Testis (tissue), 3 donors: ENCODE results near the gene PLPPR2. TPM values are rescaled to one million over a fixed set of nuclear protein-coding genes. Genes with fewer than 3 reads are reported as not detected.
A peak's percentile ranks its signal among the peaks of the same experiment; 100 is the strongest.
"Not testable (repeated sequence)": the region's sequence is repeated elsewhere in the genome, so short reads cannot be mapped to it uniquely, and the experiment has no call there.

Source experiments
- DNase-seq: peaks from one replicate; pipeline ENCODE4 v3.0.0-alpha.2; 2019
- H3K27ac ChIP-seq, 2 donors: fragments of 200-600 bp; sonication (generic); one replicate each; pipeline ENCODE4 v1.5.1; 2019
- H3K27me3 ChIP-seq: fragments of 200-600 bp; sonication (generic); one replicate; pipeline ENCODE4 v1.5.1; 2019
- H3K36me3 ChIP-seq: fragments of 200-600 bp; sonication (generic); one replicate; pipeline ENCODE4 v1.5.1; 2017; ENCODE audit warnings: low read depth; ENCODE audit errors: missing control alignments
- H3K4me1 ChIP-seq: fragments of 200-600 bp; sonication (generic); one replicate; pipeline ENCODE4 v1.5.1; 2019
- H3K4me3 ChIP-seq, 2 donors: fragments of 200-600 bp; sonication (generic); one replicate each; pipeline ENCODE4 v1.5.1; 2017 to 2019
- H3K9me3 ChIP-seq: fragments of 200-600 bp; sonication (generic); one replicate; pipeline ENCODE4 v1.5.1; 2017
- CTCF ChIP-seq, 3 experiments: fragments of 450-650 bp in 2 of 3; fragments of 200-600 bp in 1 of 3; sonication (generic) in 1 of 3; IDR thresholded peaks; one replicate each; pipeline ENCODE4 v1.5.1; 2016 to 2019; ENCODE audit warnings: antibody characterized with exemption in 3 of 3, mild to moderate bottlenecking in 2 of 3, moderate library complexity in 1 of 3
- POLR2A ChIP-seq: fragments of 450-650 bp; IDR thresholded peaks from one replicate; pipeline ENCODE4 v1.6.1; 2017; ENCODE audit warnings: antibody characterized with exemption, mild to moderate bottlenecking, moderate library complexity
- WGBS, 2 donors: methylation state at CpG; one replicate each; pipeline ENCODE4 v1.1.5; 2018; 5-methylcytosine and 5-hydroxymethylcytosine counted together
- intact Hi-C: fragments of 100-400 bp; cut with DNase I; formaldehyde crosslinking; loops from one replicate; pipeline ENCODE4 v1.15.1; 2023; ENCODE audit warnings: low total_unique reads
- polyA plus RNA-seq: library from polyadenylated mRNA; stranded (reverse); fragments of 350-450 nt; fragmentation: Illumina TruSeq; extraction: RNeasy Lipid Tissue Mini Kit (QIAGEN cat#74804); gene quantifications from one replicate; pipeline ENCODE4 v1.2.3, GENCODE V29; 2014; ENCODE audit warnings: low read depth, low replicate concordance; ENCODE audit not compliant: insufficient read depth
- total RNA-seq, 2 donors: library from RNA; depleted of rRNA; stranded (reverse); fragments of >200 nt; gene quantifications; one replicate each; pipeline ENCODE4 v1.2.3, GENCODE V29; 2016

Gene PLPPR2
- total and polyA plus RNA-seq, 3 donors from 2014 or later, result 20.3 to 28.9 (median 27.1) TPM

GRCh38 chr19:11404588-11405222 is 49.5 kb downstream of the PLPPR2 start:
- Histone ChIP-seq H3K27me3 (no peaks in the 10 kb centered on the region), H3K9me3 (no peaks in the 10 kb centered on the region), H3K4me1 (no peaks in the 10 kb centered on the region), H3K4me3 (no peak overlapping the region), H3K36me3 (no peaks in the 10 kb centered on the region), H3K27ac (peak overlapping the region in 1 of 2 donors; percentile 19)
- intact Hi-C loops, result no loop called here
- no peak for DNase-seq
- WGBS, 2 donors, result 21 to 22% methylated on average over 7 to 9 of the region's 9 CpGs
- TF ChIP-seq CTCF (IDR thresholded peaks at IDR 0.05) (no peak), POLR2A (no peak)

GRCh38 chr19:11405846-11406643 is 50.8 kb downstream of the PLPPR2 start:
- Histone ChIP-seq H3K4me3 (peak overlapping the region; percentile 1 to 30), H3K4me1 (no peaks in the 10 kb centered on the region), H3K27ac (no peak overlapping the region), H3K36me3 (no peaks in the 10 kb centered on the region), H3K27me3 (no peaks in the 10 kb centered on the region), H3K9me3 (no peaks in the 10 kb centered on the region)
- DNase-seq, result no peak
- 11 to 27% methylated on average over 27 to 44 of the region's 44 CpGs for WGBS, 2 donors
- intact Hi-C loops, result no loop called here
- TF ChIP-seq POLR2A, result no peak
- no peak for TF ChIP-seq CTCF (IDR thresholded peaks at IDR 0.05)

- H3K4me3 ChIP-seq, result peak overlapping the region; percentile 1 to 30
- H3K27me3 ChIP-seq, intact Hi-C loops, DNase-seq, H3K9me3 ChIP-seq, H3K27ac ChIP-seq, H3K4me1 ChIP-seq, H3K36me3 ChIP-seq: not testable (repeated sequence)
- 54 to 61% methylated on average over 11 to 12 of the region's 12 CpGs for WGBS, 2 donors
Observed at GRCh38 chr19:11406703-11407236, 51.5 kb downstream of the PLPPR2 start.

- TF ChIP-seq CTCF (IDR thresholded peaks at IDR 0.05) (no peak), POLR2A (no peak)
- no peaks in the 10 kb centered on the region for H3K9me3 ChIP-seq
- no peak overlapping the region for H3K4me3 ChIP-seq
- no peaks in the 10 kb centered on the region for H3K4me1 ChIP-seq
- no peak overlapping the region for H3K27ac ChIP-seq
- 84 to 92% methylated on average over 4 of the region's 4 CpGs for WGBS, 2 donors
- intact Hi-C loops, result no loop called here
- H3K36me3 ChIP-seq, result no peaks in the 10 kb centered on the region
- no peak for DNase-seq
- H3K27me3 ChIP-seq, result no peaks in the 10 kb centered on the region
Observed at GRCh38 chr19:11408591-11408990, 53.4 kb downstream of the PLPPR2 start.

- no peak for DNase-seq
- Histone ChIP-seq H3K27me3 (no peaks in the 10 kb centered on the region), H3K9me3 (no peaks in the 10 kb centered on the region), H3K4me1 (no peaks in the 10 kb centered on the region), H3K4me3 (no peak overlapping the region), H3K27ac (no peak overlapping the region), H3K36me3 (no peaks in the 10 kb centered on the region)
- intact Hi-C loops, result no loop called here
- TF ChIP-seq POLR2A (no peak), CTCF (IDR thresholded peaks at IDR 0.05) (no peak)
- 80% methylated on average over 8 of the region's 8 CpGs for WGBS, 2 donors
Observed at GRCh38 chr19:11410682-11411081, 55.5 kb downstream of the PLPPR2 start.
